Mammary epithelial cell (primary cell): ENCODE measurements around the gene HSD11B1.

Experiments
- EZH2 ChIP-seq: IDR thresholded peaks from 2 replicates; pipeline ENCODE4 v1.6.1; 2012; ENCODE audit warnings: low read length, inconsistent platforms, borderline replicate concordance
- TF ChIP-seq, protein P1 (sequence below), 2 donors: IDR thresholded peaks in 1 of 2; conservative IDR thresholded peaks in 1 of 2; 2 replicates each; pipeline ENCODE4 v1.5.1; 2011 to 2012; ENCODE audit warnings: inconsistent platforms in 2 of 2, low read length in 2 of 2, mild to moderate bottlenecking in 2 of 2, control low read depth in 1 of 2, low read depth in 1 of 2; ENCODE audit not compliant: insufficient read depth in 1 of 2; ENCODE audit errors: extremely low read depth in 1 of 2

DNA sequence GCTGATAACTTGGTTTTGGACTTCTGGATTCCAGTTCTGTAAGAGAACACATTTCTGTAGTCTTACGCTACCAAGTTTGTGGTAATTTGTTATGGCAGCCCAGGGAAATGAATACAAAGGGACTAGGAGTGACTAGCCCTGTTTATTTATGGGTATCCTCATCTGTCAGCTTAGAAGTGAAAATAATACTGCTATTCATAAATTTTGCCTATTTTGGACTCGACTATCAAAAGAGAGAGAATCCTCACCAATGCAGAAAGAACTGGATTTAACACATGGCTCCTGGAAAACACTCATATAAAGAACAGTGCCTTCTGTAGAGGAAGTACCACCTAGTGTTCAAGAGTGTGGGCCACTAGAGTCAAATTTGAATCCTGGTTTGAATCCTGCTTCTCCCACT, 22.6 kb downstream of the HSD11B1 start:
- TF ChIP-seq, protein P1, sequence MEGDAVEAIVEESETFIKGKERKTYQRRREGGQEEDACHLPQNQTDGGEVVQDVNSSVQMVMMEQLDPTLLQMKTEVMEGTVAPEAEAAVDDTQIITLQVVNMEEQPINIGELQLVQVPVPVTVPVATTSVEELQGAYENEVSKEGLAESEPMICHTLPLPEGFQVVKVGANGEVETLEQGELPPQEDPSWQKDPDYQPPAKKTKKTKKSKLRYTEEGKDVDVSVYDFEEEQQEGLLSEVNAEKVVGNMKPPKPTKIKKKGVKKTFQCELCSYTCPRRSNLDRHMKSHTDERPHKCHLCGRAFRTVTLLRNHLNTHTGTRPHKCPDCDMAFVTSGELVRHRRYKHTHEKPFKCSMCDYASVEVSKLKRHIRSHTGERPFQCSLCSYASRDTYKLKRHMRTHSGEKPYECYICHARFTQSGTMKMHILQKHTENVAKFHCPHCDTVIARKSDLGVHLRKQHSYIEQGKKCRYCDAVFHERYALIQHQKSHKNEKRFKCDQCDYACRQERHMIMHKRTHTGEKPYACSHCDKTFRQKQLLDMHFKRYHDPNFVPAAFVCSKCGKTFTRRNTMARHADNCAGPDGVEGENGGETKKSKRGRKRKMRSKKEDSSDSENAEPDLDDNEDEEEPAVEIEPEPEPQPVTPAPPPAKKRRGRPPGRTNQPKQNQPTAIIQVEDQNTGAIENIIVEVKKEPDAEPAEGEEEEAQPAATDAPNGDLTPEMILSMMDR (conservative IDR thresholded peaks at IDR 0.05 in 1 of 2, IDR thresholded peaks at IDR 0.05 in 1 of 2; ENCODE audit: extremely low read depth in 1 of 2, insufficient read depth in 1 of 2, low read depth in 1 of 2, low read length in 2 of 2): no peak
- no peak for TF ChIP-seq EZH2
